GM12891 (cell line): ENCODE measurements around the gene TCERG1L.

Experiments
- POLR2A ChIP-seq: IDR thresholded peaks from 2 replicates; pipeline ENCODE4 v1.6.1; 2011; ENCODE audit warnings: low read depth, low read length, control low read depth
- POLR2AphosphoS5 ChIP-seq: IDR thresholded peaks from 2 replicates; pipeline ENCODE4 v1.6.1; 2011; ENCODE audit warnings: low read depth, low read length, control low read depth
- POU2F2 ChIP-seq: IDR thresholded peaks from 2 replicates; pipeline ENCODE4 v1.6.1; 2011; ENCODE audit warnings: low read depth, mild to moderate bottlenecking, control low read depth, low read length, moderate library complexity
- TAF1 ChIP-seq: IDR thresholded peaks from 2 replicates; pipeline ENCODE4 v1.6.1; 2011; ENCODE audit warnings: low read depth, low read length, control low read depth

- no peak for TF ChIP-seq TAF1
- TF ChIP-seq POLR2A, result no peak
- TF ChIP-seq POLR2AphosphoS5, result no peak
- no peak for TF ChIP-seq POU2F2
These were observed 52.0 kb downstream of the TCERG1L start for GRCh38 chr10:131259535-131259934.
